ENCODE measurements around the gene SHMT1.
"Not testable (repeated sequence)": the region's sequence is repeated elsewhere in the genome, so short reads cannot be mapped to it uniquely, and the experiment has no call there.

Gene SHMT1

DNA sequence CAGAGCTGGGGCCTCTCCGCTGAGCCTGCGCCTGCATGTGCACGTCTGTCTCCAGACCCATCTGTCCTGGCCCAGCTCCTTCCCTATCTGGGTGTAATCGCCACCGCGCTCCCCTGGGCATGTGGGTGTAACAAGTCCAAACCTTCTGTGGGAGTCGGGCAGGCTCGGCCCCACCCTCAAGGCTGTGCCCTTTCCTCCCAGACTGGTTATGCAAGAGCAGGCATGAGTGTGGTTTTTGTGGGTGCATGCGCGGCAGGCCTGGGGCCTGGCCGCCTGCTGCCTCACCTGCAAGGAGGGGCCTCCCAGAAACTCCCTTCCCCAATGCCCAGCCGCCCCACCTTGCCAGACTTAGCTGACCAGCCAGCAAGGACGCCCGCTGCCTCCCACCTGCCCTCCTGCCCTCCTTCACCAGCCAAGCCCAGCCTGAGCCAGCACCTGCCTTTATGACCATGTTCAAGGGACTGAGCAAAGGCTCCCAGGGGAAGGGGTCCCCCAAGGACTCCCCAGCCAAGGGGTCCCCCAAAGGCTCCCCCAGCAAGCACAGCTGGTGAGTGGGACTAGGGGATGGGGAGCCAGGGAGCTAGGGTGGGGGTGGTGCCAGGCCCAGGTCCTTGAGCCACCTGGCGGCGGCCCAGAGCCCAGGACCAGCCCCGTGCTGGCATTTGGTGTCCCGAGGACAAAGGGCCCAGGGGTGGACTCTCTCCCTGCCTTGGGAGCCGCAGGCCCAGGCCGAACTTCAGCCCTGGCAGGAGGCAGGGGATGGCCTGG, 14.3 kb upstream of the SHMT1 start, which contains the start of gene EVPLL:
Gene EVPLL (plus strand): TSS at position 342 of the 768 bp plus-strand sequence. CDS start 3,160 bp downstream, outside the sequence.
- DNase-seq: no peak

DNA sequence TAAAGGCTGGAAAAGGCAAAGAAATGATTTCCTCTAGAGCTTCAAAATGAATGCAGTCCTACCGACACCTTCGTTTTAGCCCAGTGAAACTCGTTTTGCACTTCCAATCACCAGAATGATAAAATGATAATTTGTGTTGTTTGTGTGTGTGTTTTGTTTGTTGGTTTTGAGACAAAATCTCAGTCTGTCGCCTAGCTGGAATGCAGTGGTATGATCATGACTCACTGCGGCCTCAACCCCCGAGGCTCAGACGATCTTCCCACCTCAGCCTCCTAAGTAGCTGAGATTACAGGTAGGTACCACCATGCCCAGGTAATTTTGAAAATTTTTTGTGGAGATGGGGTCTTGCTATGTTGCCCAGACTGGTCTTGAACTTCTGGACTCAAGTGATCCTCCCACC, 10.9 kb upstream of the SHMT1 start:
- no peak for DNase-seq

DNA sequence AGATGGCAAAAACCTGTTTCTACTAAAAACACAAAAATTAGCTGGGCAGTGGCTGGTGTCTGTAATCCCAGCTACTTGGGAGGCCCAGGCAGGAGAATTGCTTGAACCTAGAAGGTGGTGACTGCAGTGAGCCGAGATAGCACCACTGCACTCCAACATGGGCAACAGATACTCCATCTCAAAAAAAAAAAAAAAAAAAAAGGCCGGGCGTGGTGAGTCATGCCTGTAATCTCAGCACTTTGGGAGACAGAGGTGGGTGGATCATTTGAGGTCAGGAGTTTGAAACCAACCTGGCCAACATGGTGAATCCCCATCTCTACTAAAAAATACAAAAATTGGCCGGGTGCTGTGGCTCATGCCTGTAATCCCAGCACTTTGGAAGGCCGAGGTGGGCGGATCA, 9.8 kb upstream of the SHMT1 start:
- DNase-seq: not testable (repeated sequence)

DNA sequence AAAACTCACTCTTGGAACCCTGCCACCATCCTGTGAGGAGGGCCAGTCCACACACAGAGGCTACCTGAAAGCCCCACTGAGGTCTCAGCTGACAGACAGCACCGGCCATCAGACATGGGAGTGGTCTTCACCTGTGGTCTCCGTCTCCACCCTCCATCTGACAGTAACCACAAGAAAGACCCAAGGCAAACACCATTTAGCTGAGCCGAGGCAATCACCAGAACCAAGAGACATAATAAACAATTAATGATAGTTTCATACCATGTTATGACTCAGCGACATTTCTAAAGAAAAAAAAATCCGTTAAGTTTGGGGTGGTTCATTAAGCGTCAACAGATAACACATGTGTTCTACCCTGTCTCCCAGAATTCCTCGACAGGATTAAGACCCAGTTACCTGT, 8.1 kb upstream of the SHMT1 start:
- DNase-seq: no peak

DNA sequence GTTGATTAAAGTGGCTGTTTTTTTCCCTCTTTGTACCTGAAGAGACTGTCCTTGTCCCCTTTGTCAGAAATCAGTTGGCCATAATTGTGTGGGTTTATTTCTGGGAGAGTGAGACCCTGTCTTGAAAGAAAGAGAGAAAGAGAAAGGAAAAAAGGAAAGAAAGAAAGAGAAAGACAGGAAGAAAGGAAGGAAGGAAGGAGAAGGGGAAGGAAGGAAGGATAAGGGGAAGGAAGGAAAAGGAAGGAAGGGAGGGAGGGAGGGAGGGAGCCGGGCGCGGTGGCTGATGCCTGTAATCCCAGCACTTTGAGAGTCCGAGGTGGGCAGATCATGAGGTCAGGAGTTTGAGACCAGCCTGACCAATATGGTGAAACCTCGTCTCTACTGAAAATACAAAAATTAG, 7.4 kb upstream of the SHMT1 start:
- DNase-seq: no peak

DNA sequence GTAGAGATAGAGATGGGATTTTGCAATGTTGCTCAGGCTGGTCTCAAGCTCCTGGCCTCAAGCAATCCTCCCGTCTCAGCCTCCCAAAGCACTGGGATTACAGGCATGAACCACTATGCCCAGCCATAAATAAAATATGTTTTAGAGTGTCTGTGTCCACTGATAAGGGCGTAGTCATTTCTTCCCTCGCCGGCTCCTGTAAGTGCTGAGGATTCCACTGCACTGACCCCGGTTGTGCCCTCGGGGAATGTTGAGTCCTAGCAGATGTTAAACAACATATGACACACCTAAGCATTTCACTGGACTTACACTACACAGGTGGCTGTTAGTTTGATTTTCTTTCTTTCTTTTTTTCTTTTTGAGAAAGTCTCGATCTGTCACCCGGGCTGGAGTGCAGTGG, 5.6 kb upstream of the SHMT1 start:
- no peak for DNase-seq

DNA sequence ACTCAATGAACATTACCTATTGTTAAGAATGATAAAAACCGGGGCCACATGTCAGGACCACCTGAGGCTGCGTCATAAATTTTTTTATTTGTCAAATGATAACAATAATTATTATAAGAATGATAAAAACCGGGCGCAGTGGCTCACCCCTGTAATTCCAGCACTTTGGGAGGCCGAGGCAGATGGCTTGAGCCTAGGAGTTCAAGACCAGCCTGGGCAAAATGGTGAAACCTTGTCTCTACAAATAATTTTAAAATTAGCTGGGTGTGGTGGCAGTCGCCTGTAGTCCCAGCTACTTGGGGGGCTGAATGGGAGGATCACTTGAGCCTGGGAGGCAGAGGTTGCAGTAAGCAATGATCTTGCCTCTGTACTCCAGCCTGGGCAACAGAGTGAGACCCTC, 816 bp upstream of the SHMT1 start:
- DNase-seq: no peak

DNA sequence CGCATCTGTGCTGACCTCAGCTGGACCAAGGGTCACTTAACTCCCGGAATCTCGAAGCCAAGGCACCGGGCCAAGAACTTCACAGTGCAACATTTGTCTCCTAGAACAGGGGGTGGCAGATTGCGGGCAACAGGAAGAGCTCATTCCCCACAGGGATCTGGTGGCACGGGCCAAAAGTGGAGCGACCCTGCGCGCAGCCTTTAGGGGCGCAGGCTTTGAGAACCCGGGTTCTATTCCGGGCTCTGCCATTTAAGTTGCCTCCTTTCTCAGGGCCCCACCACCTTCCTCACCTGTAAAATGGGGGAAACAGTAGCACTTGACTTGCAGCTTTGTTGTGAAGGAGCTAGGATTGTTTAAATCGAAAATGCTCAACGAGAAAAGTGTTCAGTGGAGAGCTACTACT, 651 bp downstream of the SHMT1 start:
- no peak for DNase-seq

DNA sequence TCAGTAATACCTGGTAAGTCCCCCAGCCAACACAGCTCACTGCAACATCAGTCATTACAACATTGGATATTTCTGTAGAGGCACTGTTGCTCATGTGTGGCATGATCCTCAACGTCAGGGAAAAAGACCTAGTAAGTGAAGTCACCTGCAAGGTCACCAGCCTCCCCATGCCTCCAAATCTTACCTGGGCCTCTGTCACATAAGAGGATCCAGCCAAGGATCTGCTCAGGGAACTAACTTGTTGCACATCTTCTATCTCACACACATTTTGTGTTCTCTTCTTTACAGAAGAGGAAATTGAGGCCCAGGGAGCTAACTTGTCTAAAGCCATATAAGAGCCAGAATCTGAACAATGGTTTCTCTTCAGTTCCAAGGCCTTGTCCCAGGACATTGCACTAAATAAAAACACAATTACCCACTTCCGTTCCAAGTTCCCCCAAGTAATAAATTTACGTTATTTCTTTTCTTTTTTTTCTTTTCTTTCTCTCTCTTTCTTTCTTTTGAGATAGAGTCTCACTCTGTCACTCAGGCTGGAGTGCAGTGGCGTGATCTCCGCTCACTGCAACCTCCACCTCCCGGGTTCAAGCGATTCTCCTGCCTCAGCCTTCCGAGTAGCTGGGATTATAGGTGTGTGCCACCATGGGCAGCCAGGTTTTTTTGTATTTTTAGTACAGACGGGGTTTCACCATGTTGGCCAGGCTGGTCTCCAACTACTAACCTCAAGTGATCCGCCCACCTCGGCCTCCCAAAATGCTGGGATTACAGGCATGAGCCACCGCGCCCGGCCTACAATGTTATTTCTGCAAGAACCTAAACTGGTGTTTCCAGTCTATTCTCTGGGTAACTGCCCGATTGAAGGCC, 1.3 kb downstream of the SHMT1 start:
- DNase-seq: no peak

DNA sequence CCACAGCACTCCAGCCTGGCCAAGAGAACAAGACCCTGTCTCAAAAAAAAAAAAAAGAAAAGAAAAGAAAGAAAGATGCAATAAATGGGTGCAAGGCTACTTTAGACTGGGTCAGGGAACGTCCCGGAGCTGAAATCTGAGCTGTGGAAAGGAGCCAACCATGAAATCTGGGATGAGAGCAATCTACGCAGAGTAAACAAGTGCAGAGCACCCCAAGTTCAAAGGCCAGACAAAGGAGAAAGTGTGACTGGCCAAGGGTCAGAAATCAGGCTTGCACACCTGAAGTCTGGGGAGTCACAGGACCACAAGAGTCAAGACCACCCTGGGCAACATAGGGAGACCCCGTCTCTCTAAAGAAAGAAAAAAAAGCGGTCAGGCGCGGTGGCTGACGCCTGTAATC, 2.8 kb downstream of the SHMT1 start:
- no peak for DNase-seq

DNA sequence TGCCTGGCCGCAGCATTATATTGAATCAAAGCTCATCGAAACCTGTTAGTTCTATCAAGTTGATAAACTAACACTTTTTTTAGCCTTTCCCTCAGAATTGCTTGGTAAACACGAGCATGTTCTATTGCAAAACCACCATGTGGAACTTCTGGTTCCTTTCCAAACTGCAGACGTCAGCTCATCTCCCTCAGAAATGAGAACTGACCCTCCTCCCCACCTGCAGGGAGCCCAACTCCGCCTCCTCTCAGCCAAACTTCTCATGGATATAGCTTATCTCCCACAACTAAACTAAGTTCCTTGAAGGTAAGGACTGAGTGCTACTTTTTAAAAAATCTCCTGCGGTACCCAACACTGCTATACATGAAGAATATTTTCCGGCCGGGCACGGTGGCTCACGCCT, 6.7 kb downstream of the SHMT1 start:
- DNase-seq: no peak

DNA sequence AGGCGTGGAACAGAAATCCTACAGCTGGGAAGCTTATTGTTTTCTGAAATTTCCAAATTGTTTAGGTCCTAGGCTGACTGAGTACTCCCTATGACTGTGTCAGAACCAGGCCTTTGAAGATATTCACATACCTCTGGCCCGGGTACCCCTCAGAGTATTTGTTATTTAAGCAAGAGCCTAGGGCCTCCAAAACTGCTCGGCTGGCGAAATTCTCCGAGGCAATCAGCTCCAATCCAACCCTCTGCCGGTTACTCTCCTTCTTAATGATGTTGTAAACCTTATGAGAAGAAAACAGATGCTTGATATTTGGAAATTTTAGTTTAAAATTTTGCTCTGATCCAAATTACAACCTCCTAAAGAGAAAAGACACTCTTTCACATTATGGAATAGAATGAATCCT, 9.8 kb downstream of the SHMT1 start:
- DNase-seq: no peak

DNA sequence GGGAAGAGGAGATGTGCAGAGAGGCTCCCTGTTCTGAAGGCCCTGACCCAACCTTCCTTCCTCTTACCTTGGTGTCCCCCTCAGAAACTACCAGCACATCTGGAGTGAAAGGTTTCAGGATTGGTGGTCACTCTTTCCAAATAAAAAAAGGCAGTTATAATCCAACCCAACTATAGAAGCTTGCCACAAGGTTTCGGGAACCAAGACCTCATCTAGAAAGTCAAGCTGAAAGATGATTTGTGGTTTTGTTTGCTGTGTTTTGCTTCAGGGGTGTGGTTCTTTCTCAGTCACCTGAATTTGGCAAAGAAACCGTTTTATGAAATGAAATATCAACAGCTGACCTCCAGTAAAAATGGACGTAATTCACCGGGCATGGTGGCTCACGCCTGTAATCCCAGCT, 19.3 kb downstream of the SHMT1 start:
- no peak for DNase-seq

DNA sequence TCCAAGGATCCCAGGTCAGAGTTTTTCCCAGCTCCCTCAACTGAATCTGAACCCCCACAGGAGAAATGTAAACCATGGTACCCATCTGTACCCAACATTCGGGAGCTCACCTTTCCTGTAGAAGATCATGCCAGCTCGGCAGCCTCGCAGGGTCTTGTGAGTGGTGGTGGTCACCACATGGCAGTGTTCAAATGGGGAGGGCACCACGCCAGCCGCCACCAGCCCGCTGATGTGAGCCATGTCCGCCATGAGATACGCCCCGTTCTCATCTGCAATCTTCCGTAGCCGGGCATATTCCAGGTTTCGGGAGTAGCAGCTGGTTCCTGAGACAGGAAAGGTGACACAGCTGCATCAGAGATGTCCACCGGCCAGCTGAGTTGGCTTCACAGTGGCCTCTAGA, 23.4 kb downstream of the SHMT1 start:
- no peak for DNase-seq

DNA sequence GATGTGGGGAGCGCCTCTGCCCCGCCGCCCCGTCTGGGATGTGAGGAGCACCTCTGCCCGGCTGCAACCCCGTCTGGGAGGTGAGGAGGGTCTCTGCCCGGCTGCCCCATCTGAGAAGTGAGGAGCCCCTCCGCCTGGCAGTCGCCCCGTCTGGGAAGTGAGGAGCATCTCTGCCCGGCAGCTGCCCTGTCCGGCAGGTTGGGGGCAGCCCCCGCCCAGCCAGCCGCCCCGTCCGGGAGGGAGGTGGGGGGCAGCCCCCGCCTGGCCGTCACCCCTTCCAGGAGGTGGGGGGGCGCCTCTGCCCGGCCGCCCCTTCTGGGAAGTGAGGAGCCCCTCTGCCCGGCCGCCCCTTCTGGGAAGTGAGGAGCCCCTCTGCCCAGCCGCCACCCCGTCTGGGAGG, 25.2 kb downstream of the SHMT1 start:
- not testable (repeated sequence) for DNase-seq

DNA sequence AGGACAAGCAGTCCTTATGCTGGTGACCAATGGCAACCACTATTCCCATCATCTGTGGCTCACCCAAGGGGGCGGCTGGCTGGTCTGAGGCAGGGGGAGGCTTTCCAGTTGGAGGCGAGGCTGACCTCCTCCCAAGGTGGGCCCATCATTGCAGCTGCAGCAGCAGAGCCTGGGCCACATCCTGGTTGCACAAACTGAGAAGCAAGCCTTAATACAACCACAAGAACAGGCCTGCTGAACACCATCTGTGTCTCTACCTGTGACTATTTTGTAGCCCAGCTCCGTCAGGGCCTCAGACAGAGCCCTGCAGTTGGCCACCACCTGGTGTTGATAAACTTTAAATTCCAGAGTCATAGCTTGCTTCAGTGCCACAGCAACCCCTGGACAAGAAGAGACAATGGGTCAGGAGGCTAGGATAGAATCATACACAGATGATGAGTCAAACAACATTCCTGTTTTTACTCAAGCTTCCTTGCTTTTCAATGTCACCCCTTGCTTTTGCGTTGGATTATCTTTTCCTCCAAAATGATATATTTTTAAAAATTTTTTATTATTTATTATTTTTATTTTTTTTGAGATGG, 30.4 kb downstream of the SHMT1 start:
- DNase-seq: no peak

DNA sequence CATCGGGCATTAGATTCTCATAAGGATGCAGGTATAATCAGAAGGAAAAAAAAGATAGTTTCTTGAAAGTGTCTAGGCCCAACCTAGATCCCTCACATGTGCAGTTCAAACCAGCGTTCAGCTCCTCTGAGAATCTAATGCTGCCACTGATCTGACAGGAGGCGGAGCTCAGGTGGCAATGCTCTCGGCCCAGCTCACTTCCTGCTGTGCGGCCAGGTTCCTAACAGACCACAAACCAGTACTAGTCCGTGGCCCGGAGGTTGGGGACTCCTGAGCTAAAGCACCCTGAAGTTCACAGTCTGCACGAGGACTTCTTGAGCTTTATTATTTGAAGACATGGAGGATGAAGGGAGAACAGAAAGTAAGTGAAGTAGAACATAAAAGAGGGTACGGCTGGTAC, 31.5 kb downstream of the SHMT1 start:
- DNase-seq: no peak

DNA sequence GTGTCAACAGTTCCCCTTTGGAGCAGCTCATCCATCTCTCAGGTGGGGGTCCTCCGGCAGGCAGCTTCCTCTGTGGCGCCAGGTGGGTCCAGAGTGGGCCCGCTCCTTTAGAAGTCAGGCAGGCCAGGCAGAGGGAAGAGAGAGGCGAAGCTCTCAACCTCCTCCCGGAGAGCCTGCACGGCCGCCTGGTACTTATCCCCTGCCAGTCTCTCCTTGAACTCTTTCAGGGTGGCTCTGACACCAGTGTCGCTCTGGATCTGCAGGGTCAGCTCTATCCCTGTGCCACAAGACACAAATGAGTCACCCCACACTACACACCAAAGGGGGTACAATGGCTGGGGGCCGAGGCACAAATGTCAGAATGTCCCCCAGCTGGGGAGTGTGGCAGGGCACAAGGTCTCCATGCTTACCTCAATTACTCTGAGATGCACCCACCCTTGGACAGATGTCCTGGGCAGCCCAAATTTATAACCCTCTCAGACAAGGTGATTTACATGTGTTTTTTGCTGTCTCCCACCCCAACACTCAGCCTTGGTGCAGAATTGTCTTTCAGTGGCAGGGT, 34.6 kb downstream of the SHMT1 start:
- DNase-seq: no peak

DNA sequence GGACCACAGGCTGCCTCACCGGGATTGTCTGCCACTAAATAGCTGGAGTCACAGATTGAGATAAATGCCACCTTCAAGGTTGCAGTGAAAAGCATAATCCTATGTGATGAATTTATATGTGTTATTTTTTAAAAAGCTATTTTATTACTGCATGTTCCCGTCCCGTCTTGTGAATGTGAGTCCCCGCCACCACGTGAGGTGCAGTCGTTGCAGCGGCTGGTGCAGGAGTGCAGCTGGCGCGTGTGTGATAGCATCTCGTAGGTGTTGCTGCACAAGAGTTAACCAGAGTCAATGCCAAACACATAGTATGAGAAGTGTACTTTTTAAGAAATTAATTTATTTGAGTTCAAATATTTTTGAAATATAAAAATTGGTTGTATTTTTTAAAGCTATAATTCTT, 35.8 kb downstream of the SHMT1 start:
- DNase-seq: no peak

DNA sequence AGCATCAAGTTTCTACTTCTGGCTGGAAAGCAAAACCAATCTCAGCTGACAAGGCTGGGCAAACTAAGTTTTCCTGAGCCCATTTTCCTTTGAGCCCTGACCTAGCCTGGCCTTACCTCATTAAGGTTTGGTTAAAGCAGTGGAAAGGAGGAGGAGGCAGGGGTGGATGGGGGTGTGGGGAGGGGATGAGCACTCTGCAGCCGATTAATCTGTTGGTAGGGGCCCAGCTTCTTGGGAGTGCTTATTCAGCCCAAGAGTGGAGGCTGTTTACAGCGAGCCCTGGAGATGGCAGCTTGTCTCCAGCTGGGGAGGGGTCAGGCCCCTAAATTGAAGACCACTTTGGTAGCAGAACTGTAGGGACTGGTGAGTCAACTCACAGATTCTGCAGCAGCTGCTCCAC, 36.3 kb downstream of the SHMT1 start:
- peak; percentile 23 for DNase-seq

DNA sequence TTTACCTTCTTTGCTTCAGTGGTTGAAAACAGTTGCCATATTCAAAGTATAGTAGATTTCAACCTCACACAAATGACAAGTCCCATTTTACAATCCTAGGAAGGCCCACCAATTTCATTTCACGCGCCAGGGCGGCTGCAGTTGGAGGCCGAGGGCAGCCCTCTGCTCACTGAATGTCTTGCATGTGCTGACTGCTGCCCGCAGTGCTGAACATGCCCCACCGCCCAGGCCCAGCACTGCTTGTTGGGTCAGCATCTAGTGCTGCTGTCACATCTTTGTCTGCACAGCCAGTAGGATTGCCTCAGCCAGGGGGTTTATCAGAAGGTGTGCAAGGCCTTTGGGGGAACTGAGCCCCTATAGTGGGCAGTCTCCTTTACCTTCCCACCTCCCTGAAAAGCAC, 36.8 kb downstream of the SHMT1 start:
- no peak for DNase-seq

DNA sequence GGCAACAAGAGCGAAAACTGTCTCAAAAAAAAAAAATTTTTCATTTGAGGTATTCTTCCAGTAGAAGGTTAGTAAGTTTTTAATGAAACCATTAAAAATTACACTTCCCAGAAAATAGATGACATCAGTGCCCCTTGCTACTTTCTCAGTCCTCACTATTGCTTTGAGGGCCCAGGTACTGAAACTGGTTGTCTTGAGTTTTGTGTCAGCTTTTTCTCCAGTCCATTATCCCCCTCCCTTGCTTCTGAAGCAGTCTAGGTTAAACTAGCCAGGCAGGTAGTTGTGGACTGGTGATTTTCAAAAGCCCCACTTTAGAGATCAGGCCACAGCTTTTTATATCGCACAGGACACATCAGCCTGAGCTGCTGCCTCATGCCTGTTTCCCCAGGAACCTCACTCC, 37.3 kb downstream of the SHMT1 start:
- no peak for DNase-seq

Data from NCI-H2227 treated with DMSO at 0.1 percent for 48 hours (cell line).